Stimulated activated naive CD8-positive, alpha-beta T cell treated with anti-CD3 and anti-CD28 coated beads, Interleukin-15, Interleukin-2, amounts not matched to agents 100 ng/mL and 50 ng/mL, for 24 hours (primary cell): ENCODE measurements around the gene PRKCA.

Experiments used
- H3K27ac Mint-ChIP-seq: one replicate; pipeline ENCODE4 v1.8.0; 2021; ENCODE audit warnings: mild to moderate bottlenecking, mixed read lengths
- H3K27me3 Mint-ChIP-seq: one replicate; pipeline ENCODE4 v1.8.0; 2021; ENCODE audit warnings: mixed read lengths
- H3K36me3 Mint-ChIP-seq: one replicate; pipeline ENCODE4 v1.8.0; 2021; ENCODE audit warnings: low read depth, mixed read lengths
- H3K4me1 Mint-ChIP-seq: one replicate; pipeline ENCODE4 v1.8.0; 2021; ENCODE audit warnings: low read depth, mixed read lengths
- H3K4me3 Mint-ChIP-seq: one replicate; pipeline ENCODE4 v1.8.0; 2021; ENCODE audit warnings: mild to moderate bottlenecking, mixed read lengths
- H3K9me3 Mint-ChIP-seq: one replicate; pipeline ENCODE4 v1.8.0; 2021; ENCODE audit warnings: mixed read lengths

The PRKCA gene

GRCh38 chr17:66675273-66675990 is 373.0 kb downstream of the PRKCA start:
- no peaks in the 10 kb centered on the region for H3K27me3 Mint-ChIP-seq
- no peak overlapping the region for H3K4me3 Mint-ChIP-seq
- H3K9me3 Mint-ChIP-seq, result peaks cover 4% of the 10 kb centered on the region
- peaks cover 34% of the 10 kb centered on the region for H3K36me3 Mint-ChIP-seq
- no peak overlapping the region for H3K27ac Mint-ChIP-seq
- peaks cover 73% of the 10 kb centered on the region for H3K4me1 Mint-ChIP-seq

GRCh38 chr17:66675991-66676371 is 373.6 kb downstream of the PRKCA start:
- Mint-ChIP-seq H3K4me1 (peaks cover 72% of the 10 kb centered on the region), H3K27me3 (no peaks in the 10 kb centered on the region), H3K27ac (no peak overlapping the region), H3K36me3 (peaks cover 36% of the 10 kb centered on the region), H3K9me3 (peaks cover 4% of the 10 kb centered on the region), H3K4me3 (no peak overlapping the region)

GRCh38 chr17:66676421-66676820 is 374.0 kb downstream of the PRKCA start:
- Mint-ChIP-seq H3K9me3 (peaks cover 4% of the 10 kb centered on the region), H3K4me1 (peaks cover 67% of the 10 kb centered on the region), H3K4me3 (no peak overlapping the region), H3K36me3 (peaks cover 36% of the 10 kb centered on the region), H3K27ac (no peak overlapping the region), H3K27me3 (no peaks in the 10 kb centered on the region)

GRCh38 chr17:66677201-66677981 is 375.0 kb downstream of the PRKCA start:
- H3K36me3 Mint-ChIP-seq, result peaks cover 43% of the 10 kb centered on the region
- H3K27me3 Mint-ChIP-seq, result no peaks in the 10 kb centered on the region
- peaks cover 57% of the 10 kb centered on the region for H3K4me1 Mint-ChIP-seq
- peaks cover 4% of the 10 kb centered on the region for H3K9me3 Mint-ChIP-seq
- H3K27ac Mint-ChIP-seq, result peak overlapping the region; percentile 85
- no peak overlapping the region for H3K4me3 Mint-ChIP-seq

GRCh38 chr17:66678061-66678460 is 375.6 kb downstream of the PRKCA start:
- Mint-ChIP-seq H3K4me3 (no peak overlapping the region), H3K27me3 (no peaks in the 10 kb centered on the region), H3K4me1 (peaks cover 51% of the 10 kb centered on the region), H3K9me3 (peaks cover 4% of the 10 kb centered on the region), H3K36me3 (peaks cover 43% of the 10 kb centered on the region), H3K27ac (peak overlapping the region; percentile 85)

- no peaks in the 10 kb centered on the region for H3K27me3 Mint-ChIP-seq
- H3K4me1 Mint-ChIP-seq, result peaks cover 43% of the 10 kb centered on the region
- peaks cover 45% of the 10 kb centered on the region for H3K36me3 Mint-ChIP-seq
- no peak overlapping the region for H3K27ac Mint-ChIP-seq
- H3K4me3 Mint-ChIP-seq, result no peak overlapping the region
- peaks cover 4% of the 10 kb centered on the region for H3K9me3 Mint-ChIP-seq
Observed at GRCh38 chr17:66678827-66679226, 376.4 kb downstream of the PRKCA start.

GRCh38 chr17:66679631-66680517 is 377.5 kb downstream of the PRKCA start:
- peaks cover 36% of the 10 kb centered on the region for H3K4me1 Mint-ChIP-seq
- H3K36me3 Mint-ChIP-seq, result peaks cover 47% of the 10 kb centered on the region
- no peak overlapping the region for H3K27ac Mint-ChIP-seq
- H3K27me3 Mint-ChIP-seq, result no peaks in the 10 kb centered on the region
- H3K4me3 Mint-ChIP-seq, result no peak overlapping the region
- H3K9me3 Mint-ChIP-seq, result peaks cover 4% of the 10 kb centered on the region

GRCh38 chr17:66682283-66682682 is 379.9 kb downstream of the PRKCA start:
- Mint-ChIP-seq H3K9me3 (peaks cover 4% of the 10 kb centered on the region), H3K36me3 (peaks cover 51% of the 10 kb centered on the region), H3K4me1 (peaks cover 21% of the 10 kb centered on the region), H3K4me3 (no peak overlapping the region), H3K27me3 (no peaks in the 10 kb centered on the region), H3K27ac (peak overlapping the region; percentile 9)

GRCh38 chr17:66684261-66684660 is 381.8 kb downstream of the PRKCA start:
- Mint-ChIP-seq H3K36me3 (peaks cover 50% of the 10 kb centered on the region), H3K4me3 (no peak overlapping the region), H3K27me3 (no peaks in the 10 kb centered on the region), H3K27ac (no peak overlapping the region), H3K4me1 (peaks cover 5% of the 10 kb centered on the region), H3K9me3 (no peaks in the 10 kb centered on the region)

GRCh38 chr17:66684731-66685130 is 382.3 kb downstream of the PRKCA start:
- Mint-ChIP-seq H3K4me1 (no peaks in the 10 kb centered on the region), H3K27me3 (no peaks in the 10 kb centered on the region), H3K27ac (no peak overlapping the region), H3K9me3 (no peaks in the 10 kb centered on the region), H3K36me3 (peaks cover 50% of the 10 kb centered on the region), H3K4me3 (no peak overlapping the region)

GRCh38 chr17:66686601-66687000 is 384.2 kb downstream of the PRKCA start:
- peaks cover 54% of the 10 kb centered on the region for H3K36me3 Mint-ChIP-seq
- H3K27me3 Mint-ChIP-seq, result no peaks in the 10 kb centered on the region
- no peak overlapping the region for H3K4me3 Mint-ChIP-seq
- no peaks in the 10 kb centered on the region for H3K9me3 Mint-ChIP-seq
- H3K27ac Mint-ChIP-seq, result no peak overlapping the region
- peaks cover 4% of the 10 kb centered on the region for H3K4me1 Mint-ChIP-seq

- Mint-ChIP-seq H3K4me1 (peaks cover 5% of the 10 kb centered on the region), H3K27ac (no peak overlapping the region), H3K27me3 (no peaks in the 10 kb centered on the region), H3K36me3 (peaks cover 61% of the 10 kb centered on the region), H3K4me3 (no peak overlapping the region), H3K9me3 (no peaks in the 10 kb centered on the region)
Observed at GRCh38 chr17:66687570-66688284, 385.3 kb downstream of the PRKCA start.

GRCh38 chr17:66689221-66689620 is 386.8 kb downstream of the PRKCA start:
- Mint-ChIP-seq H3K4me3 (no peak overlapping the region), H3K9me3 (no peaks in the 10 kb centered on the region), H3K27me3 (no peaks in the 10 kb centered on the region), H3K4me1 (peaks cover 5% of the 10 kb centered on the region), H3K27ac (peak overlapping the region; percentile 17), H3K36me3 (peaks cover 71% of the 10 kb centered on the region)

GRCh38 chr17:66690166-66690565 is 387.8 kb downstream of the PRKCA start:
- Mint-ChIP-seq H3K27ac (peak overlapping the region; percentile 16), H3K36me3 (peaks cover 79% of the 10 kb centered on the region), H3K27me3 (no peaks in the 10 kb centered on the region), H3K4me3 (no peak overlapping the region), H3K4me1 (peaks cover 5% of the 10 kb centered on the region), H3K9me3 (no peaks in the 10 kb centered on the region)
